Motor neuron (in vitro differentiated cells): ENCODE measurements around the gene ST3GAL3. TPM values are rescaled to one million over a fixed set of nuclear protein-coding genes. Genes with fewer than 3 reads are reported as not detected.

ENCODE experiments used
- ATAC-seq, 8 experiments: fragments of 200-7000 bp; cut with Tn5 transposase; replicated peaks in 6 of 8; 2 replicates each; pipeline ENCODE4 v1.8.0; 2021; ENCODE audit warnings: mild to moderate bottlenecking in 8 of 8, moderate library complexity in 8 of 8
- H3K27ac ChIP-seq, 2 donors: fragments of 250-450 bp; sonication (Bioruptor Pico); 2 replicates each; pipeline ENCODE4 v1.9.0; 2021; ENCODE audit warnings: antibody characterized with exemption in 2 of 2, mild to moderate bottlenecking in 2 of 2, moderate library complexity in 1 of 2
- H3K4me1 ChIP-seq, 2 donors: fragments of 250-450 bp; sonication (Bioruptor Pico); replicated peaks in 1 of 2; 2 replicates each; pipeline ENCODE4 v1.6.1; 2021; ENCODE audit warnings: antibody characterized with exemption in 2 of 2, mild to moderate bottlenecking in 2 of 2, moderate library complexity in 1 of 2
- H3K4me3 ChIP-seq, 5 donors: fragments of 250-450 bp; sonication (Bioruptor Pico); 2 replicates each; pipeline ENCODE4 v1.9.0; 2021; ENCODE audit warnings: antibody characterized with exemption in 5 of 5, mild to moderate bottlenecking in 5 of 5, moderate library complexity in 4 of 5
- WGBS, 10 experiments: fragments of 450-650 bp; shearing (Covaris generic); methylation state at CpG; one replicate each; pipeline ENCODE4 v1.0.0; 2022; 5-methylcytosine and 5-hydroxymethylcytosine counted together
- in situ Hi-C, 9 experiments: fragments of 400-800 bp; cut with MboI; loops; one replicate each; pipeline ENCODE4 v1.15.0; 2021; ENCODE audit warnings: low sequenced_read_pairs in 9 of 9, low pct_unique_long_range_greater_than_20kb in 2 of 9; ENCODE audit not compliant: unreplicated experiment in 9 of 9
- total RNA-seq, 8 experiments: library from RNA; unstranded; fragments of 300-600 nt; gene quantifications; 2 replicates each; pipeline versions ENCODE4 v1.2.3 to v1.2.4, GENCODE V29; 2022

Gene ST3GAL3
- total RNA-seq, 8 experiments from 2014 or later: 11.7 to 30.6 (median 29.0) TPM

DNA sequence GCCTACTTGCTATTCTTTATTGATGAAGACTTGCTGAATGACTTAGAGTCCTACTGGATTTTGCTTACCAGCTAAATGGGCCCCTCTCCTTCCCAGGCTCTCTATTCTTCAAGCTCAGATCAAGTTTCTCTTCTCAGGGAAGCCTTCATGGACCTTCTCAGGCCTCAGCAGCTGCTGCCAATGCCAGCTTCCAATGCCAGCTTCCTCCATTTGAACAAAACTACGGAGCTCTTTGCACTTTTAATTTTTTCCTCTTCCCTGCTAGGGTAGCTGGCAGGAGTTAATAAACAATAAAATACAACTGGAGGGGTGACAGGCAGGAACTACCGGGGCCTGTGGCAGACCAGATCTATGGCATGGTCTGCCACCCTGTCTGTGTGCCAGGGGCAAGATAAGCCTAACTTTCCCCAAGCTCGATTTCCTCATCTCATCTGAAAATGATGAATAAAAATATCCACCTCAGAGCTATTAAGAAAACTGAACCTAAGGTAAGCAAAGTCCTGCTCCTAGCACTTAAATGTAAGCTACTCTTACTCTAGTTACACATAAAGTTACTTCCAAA, 238.4 kb downstream of the ST3GAL3 start:
- in situ Hi-C loops: loop anchor here in 6 of 9 experiments (10.0 to 25.0 kb wide), 3 partner anchors 181 to 408 kb away; partner anchors contain the start of gene PTPRF (in 4 of the 6)
- Histone ChIP-seq H3K4me3 (peak overlapping the region; percentile 57 to 88 (median 65)), H3K27ac (no peak overlapping the region), H3K4me1 (peaks cover 17 to 20% of the 10 kb centered on the region in 2 donors)
- no peak for ATAC-seq
- WGBS, 10 experiments: 20 to 63% (median 42%) methylated on average over 2 to 3 of the region's 3 CpGs; no CpG with 5 or more reads in 3 of the 10 experiments

DNA sequence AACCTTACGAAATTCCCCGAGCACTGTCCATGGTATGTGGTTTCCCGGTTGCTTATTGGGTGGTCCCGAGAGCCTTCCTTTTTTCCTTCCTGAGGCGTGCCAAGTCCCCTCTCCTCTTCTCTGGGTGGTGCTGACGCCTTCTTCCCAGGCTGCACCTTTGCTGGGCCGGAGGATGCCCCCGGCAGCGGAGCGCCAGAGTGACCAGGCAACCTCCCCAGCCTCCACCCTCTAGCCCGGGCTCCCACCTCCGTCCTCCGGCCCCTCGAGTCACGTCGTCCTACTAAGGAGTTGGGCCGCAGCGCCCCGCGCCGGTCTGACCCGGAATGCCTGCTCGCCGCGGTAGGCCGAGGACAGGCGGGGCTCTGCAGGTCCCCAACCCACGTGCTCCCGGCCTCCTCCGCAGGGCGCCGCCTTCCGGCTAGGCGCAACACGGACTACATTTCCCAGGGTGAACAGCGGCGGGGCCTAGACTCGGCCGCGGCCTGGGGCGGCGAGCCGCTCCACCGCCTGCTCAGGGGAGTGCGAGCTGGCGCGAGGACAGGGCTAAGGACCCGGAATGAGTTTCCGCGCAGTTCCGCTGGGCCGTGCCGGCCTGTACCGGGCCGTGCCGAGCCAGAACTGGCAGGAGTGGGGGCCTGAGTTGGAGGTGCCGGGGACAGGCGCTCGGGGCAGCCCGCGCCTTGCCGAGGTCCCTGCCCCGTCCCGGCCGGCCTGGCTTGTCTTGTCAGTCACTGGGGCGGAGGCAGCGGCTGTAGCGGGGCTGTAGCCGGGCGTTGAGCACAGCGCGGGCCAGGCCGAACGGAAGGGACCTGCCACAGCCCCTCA, 239.1 kb downstream of the ST3GAL3 start, which contains the start of gene IPO13:
Gene IPO13, plus strand, starts transcription at position 715 of the 825 bp plus-strand sequence. CDS start 651 bp downstream, outside the sequence.
- Histone ChIP-seq H3K4me1 (peaks cover 17 to 20% of the 10 kb centered on the region in 2 donors), H3K4me3 (peak within 1 kb of the TSS; percentile 57 to 88 (median 65)), H3K27ac (peak within 1 kb of the TSS; percentile 97 to 100)
- ATAC-seq: peak; percentile 94 to 97 (median 96)
- in situ Hi-C loops: loop anchor here in 6 of 9 experiments (10.0 to 25.0 kb wide), 3 partner anchors 182 to 409 kb away; partner anchors contain the start of gene PTPRF (in 4 of the 6)
- WGBS, 10 experiments: 0 to 13% (median 2%) methylated on average over 2 to 35 of the region's 74 CpGs; no CpG with 5 or more reads in 3 of the 10 experiments

DNA sequence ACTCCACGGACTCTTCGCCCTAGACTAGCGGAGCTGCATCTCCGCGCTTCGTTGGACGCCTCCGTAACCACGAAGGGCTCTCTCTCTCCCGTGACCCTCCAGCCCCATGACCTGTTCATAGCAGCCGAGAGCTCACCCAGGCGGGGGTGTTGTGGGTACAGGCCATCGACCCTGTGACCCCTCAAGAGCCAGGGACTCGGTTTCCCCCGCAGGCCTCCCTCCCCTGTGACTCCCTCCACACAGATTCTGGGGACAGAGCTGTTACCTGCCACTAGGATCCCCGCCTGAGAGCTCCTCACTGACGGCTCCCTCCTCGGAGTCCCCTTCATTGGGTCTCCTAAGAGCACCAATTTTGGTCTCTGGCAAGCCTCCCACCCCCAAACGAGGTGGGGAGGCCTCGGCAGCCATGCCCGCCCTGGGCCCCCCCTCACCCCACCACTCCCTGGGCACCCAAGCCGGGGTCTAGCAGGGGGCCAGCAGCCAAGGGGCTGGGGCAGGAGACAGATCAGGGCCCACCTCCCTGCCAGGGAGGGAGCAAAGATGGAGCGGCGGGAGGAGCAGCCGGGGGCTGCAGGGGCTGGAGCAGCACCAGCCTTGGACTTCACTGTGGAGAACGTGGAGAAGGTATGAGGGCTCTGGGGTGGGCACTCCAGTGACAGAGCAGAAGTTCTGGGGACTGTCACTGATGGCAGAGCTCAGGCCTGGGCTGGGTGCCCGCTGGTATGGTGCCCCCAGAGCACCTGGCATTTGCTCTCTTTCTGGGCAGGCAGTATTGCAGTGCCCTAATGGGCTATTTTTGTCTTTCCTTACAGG, 239.9 kb downstream of the ST3GAL3 start:
- Histone ChIP-seq H3K4me3 (peak overlapping the region; percentile 57 to 88 (median 65)), H3K4me1 (peaks cover 17 to 23% of the 10 kb centered on the region in 2 donors), H3K27ac (peak overlapping the region; percentile 97 to 100)
- no peak for ATAC-seq
- in situ Hi-C loops: loop anchor here in 6 of 9 experiments (10.0 to 25.0 kb wide), 3 partner anchors 182 to 410 kb away; partner anchors contain the start of gene PTPRF (in 4 of the 6)
- 0 to 67% (median 8%) methylated on average over 1 to 11 of the region's 27 CpGs; no CpG with 5 or more reads in 5 of the 10 experiments for WGBS, 10 experiments

DNA sequence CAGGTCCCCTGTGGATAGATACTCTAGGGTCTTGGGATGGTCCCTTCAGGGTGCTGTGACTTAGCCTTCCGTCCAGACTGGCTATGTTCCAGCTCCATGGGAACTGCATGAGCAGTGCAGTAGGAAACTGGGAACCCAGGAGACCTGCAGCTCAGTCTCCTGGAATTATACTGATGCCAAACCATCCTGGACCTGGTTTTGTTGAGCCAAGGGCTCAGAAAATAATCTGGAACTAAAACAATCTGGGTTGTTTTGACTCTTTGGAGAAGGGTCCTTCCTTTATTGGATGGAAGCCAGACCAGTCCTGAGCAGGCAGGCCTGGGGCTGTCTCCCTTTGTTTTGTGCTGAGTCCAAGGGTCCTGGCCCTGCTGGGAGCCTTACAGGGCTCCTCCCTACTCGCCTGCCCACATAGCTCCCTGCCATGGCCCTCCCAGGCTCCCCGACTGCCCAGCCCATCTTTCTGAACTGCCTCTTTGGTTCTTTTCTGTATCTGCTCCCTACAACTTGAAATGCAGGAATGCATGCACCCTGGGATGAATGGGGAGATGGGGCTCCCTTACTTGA, 240.6 kb downstream of the ST3GAL3 start:
- 8 to 100% (median 44%) methylated on average over 1 to 3 of the region's 3 CpGs; no CpG with 5 or more reads in 3 of the 10 experiments for WGBS, 10 experiments
- in situ Hi-C loops: loop anchor here in 6 of 9 experiments (10.0 to 25.0 kb wide), 3 partner anchors 183 to 411 kb away; partner anchors contain the start of gene PTPRF (in 4 of the 6)
- peaks cover 21 to 28% of the 10 kb centered on the region in 2 donors for H3K4me1 ChIP-seq
- no peak for ATAC-seq
- no peak overlapping the region for H3K27ac ChIP-seq
- H3K4me3 ChIP-seq: peak overlapping the region; percentile 57 to 88 (median 65)

DNA sequence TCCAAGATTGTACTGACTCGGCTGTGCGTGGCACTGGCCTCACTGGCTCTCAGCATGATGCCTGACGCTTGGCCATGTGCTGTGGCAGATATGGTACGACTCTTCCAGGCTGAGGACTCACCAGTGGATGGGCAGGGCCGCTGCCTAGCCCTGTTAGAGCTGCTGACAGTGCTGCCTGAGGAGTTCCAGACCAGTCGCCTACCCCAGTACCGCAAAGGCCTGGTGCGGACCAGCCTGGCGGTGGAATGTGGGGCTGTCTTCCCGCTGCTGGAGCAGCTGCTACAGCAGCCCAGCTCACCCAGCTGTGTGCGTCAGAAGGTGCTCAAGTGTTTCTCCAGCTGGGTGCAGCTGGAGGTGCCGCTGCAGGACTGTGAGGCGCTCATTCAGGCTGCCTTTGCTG, 242.3 kb downstream of the ST3GAL3 start:
- ATAC-seq: no peak
- H3K27ac ChIP-seq: no peak overlapping the region
- H3K4me1 ChIP-seq: peaks cover 37 to 44% of the 10 kb centered on the region in 2 donors
- in situ Hi-C loops: loop anchor here in 6 of 9 experiments (10.0 to 25.0 kb wide), 3 partner anchors 185 to 412 kb away; partner anchors contain the start of gene PTPRF (in 4 of the 6)
- no peak overlapping the region for H3K4me3 ChIP-seq
- 0 to 100% (median 87%) methylated on average over 1 to 11 of the region's 13 CpGs; no CpG with 5 or more reads in 3 of the 10 experiments for WGBS, 10 experiments

DNA sequence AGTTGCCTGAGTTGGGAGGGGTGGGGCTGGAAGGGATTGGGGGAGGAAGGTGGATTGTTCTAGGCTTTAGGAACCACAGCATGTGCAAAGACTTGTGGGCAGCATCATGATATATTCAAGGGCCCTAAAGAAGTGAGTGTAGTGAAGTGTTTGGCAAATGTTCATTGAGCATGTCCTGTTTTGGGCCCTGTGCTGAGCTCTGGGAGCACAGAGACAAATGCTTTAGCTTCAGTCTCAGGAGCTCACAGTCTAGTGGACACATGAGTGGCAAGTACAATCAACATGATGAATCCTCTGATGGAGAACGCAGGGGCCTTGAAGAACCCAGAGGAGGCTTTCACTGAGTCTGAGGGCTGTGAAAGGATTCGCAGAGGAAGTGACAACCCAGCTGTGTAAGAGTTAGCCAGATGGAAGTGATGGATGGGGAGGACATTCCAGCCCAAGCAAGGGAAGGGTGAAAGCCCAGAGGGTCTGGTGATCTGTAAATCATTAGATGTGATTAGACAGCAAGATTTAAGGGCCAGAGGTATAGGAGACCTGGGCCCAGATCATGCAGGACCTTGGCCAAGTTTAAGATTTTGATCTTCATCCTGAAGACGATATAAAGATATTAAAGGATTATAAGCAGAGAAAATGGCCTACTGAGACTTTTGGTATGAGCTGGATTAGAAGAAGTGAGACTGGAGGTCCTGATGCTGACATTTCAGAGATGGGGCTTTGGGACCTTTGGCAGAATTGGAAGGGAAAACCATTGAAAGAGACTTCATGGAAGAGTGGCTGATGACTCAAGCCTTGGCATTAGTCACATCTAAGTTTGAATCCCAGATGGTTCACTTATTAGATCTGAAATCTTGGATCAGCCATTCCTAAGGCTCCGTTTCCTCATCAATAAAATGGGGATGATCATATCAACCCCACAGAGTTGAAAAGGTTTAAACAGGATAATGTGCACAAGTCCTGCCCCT, 244.0 kb downstream of the ST3GAL3 start:
- in situ Hi-C loops: no loop called here
- 65 to 100% (median 80%) methylated on average over 1 to 4 of the region's 4 CpGs; no CpG with 5 or more reads in 3 of the 10 experiments for WGBS, 10 experiments
- ATAC-seq: no peak
- H3K4me1 ChIP-seq: peaks cover 29 to 37% of the 10 kb centered on the region in 2 donors
- H3K4me3 ChIP-seq: no peak overlapping the region
- H3K27ac ChIP-seq: no peak overlapping the region

DNA sequence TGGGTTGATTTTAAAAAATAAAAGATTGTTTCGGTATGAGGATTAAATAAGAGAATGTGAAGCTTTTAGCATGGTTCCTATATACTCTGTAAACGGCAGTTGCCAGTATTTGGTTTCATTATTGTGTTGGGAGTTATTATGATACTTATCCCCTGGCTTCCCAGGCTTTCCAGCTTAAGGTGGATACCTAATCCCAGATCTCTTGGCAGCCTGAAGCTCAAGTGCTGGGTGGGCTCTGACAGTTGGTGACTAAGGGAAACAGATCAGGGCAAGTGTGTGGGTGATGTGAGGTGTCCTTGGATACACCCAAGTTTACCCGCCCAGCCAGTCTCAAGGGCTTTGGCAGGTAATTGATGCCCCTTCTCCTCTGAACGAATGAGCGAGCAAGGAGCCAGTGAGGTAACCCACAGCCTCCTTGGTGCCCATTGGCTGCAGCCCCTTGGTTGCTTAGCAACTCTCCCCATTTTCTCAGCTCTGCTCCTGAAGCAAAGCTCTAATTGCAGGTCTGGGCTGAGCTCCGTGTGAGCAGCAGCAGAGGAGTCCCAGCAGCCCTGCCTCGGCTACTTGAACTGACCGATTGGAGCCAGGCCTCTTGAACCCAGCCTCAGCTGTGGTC, 245.5 kb downstream of the ST3GAL3 start:
- peak in 5 of 8 experiments; percentile 96 to 98 (median 96) for ATAC-seq
- Histone ChIP-seq H3K27ac (peak overlapping the region; percentile 53 to 59), H3K4me3 (peak overlapping the region; percentile 9 to 16 (median 12)), H3K4me1 (peaks cover 26 to 34% of the 10 kb centered on the region in 2 donors)
- WGBS, 10 experiments: 27 to 100% (median 57%) methylated on average over 1 to 8 of the region's 8 CpGs; no CpG with 5 or more reads in 1 of the 10 experiments
- in situ Hi-C loops: no loop called here

DNA sequence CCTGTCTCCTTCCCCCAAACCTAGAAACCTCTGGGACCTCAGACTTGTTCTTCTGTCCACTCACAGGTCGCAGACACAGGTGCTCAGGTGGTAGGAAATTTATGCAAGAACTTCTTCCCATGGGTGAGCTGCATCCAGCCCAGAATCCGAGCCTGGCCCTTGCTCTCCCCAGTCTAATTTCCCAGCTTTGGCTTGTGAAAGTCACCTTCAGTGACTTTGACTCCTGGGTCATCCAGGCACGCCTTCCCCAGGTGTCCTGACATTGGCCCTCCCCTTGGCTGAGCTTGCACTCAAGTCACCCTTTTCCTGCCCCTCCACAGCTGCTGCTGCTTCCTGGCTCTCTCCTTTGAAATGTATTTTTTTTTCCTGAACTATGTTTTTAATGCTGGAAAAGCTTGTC, 246.0 kb downstream of the ST3GAL3 start:
- 40 to 100% (median 76%) methylated on average over 1 to 3 of the region's 3 CpGs; no CpG with 5 or more reads in 4 of the 10 experiments for WGBS, 10 experiments
- in situ Hi-C loops: no loop called here
- H3K4me3 ChIP-seq: peak overlapping the region; percentile 4 to 13 (median 6)
- no peak for ATAC-seq
- H3K4me1 ChIP-seq: peaks cover 21 to 29% of the 10 kb centered on the region in 2 donors
- peak overlapping the region; percentile 53 to 59 for H3K27ac ChIP-seq

DNA sequence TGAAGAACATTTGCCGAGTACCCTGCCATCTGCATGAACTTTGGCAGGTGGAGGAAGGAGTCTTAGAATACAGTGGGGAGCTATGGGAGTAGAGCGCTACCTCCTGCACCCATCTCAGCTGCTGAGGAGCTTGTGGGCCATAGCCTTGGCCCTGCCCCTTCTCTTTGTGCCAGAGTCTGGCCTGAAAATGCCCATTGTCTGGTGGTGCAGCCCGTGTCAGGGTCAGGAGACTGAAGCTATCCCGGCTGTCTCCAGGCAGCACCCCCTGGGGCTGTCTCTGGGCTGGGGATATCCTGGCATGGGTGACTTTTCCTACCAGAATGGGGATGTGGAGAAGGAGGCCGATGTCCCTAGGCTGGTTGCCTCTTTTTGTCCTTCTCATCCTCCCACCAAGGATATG, 246.7 kb downstream of the ST3GAL3 start:
- ATAC-seq: no peak
- Histone ChIP-seq H3K27ac (peak overlapping the region in 1 of 2 donors; percentile 59), H3K4me1 (peaks cover 20 to 27% of the 10 kb centered on the region in 2 donors), H3K4me3 (no peak overlapping the region)
- 87 to 100% (median 95%) methylated on average over 1 to 3 of the region's 5 CpGs; no CpG with 5 or more reads in 4 of the 10 experiments for WGBS, 10 experiments
- in situ Hi-C loops: no loop called here

DNA sequence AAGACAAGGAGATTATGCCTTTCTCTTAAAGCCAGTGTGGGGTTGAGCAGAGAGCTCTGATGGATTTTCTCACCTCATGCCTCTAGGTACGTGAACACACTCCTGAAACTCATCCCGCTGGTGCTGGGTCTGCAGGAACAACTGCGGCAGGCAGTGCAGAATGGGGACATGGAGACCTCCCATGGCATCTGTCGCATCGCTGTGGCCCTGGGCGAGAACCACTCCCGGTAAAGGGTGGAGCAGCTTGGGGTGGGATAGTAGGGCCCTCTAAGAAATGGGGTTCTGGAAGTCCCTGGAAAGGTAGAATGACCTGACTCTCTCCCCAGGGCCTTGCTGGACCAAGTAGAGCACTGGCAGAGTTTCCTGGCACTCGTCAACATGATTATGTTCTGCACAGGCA, 248.9 kb downstream of the ST3GAL3 start:
- ATAC-seq: no peak
- Histone ChIP-seq H3K4me3 (no peak overlapping the region), H3K4me1 (peaks cover 20 to 27% of the 10 kb centered on the region in 2 donors), H3K27ac (no peak overlapping the region)
- WGBS, 10 experiments: 93 to 100% (median 98%) methylated on average over 1 to 8 of the region's 8 CpGs; no CpG with 5 or more reads in 4 of the 10 experiments
- in situ Hi-C loops: no loop called here
